GM19023 (cell line): Measurements from ENCODE around the gene FARSB.

Experiments
- ATAC-seq: cut with Tn5 transposase; IDR thresholded peaks from one replicate; pipeline ENCODE4 v1.9.1; 2021; ENCODE audit warnings: mild to moderate bottlenecking, moderate library complexity; ENCODE audit not compliant: unreplicated experiment

Gene FARSB

GRCh38 chr2:222668494-222669154 lies 12.7 kb upstream of the FARSB start:
- ATAC-seq: no peak

- no peak for ATAC-seq
Measured at GRCh38 chr2:222663479-222663878, 7.6 kb upstream of the FARSB start.

- ATAC-seq: peak; percentile 26
Measured at GRCh38 chr2:222656526-222657446, 894 bp upstream of the FARSB start.

GRCh38 chr2:222653280-222653679 lies 2.6 kb downstream of the FARSB start:
- no peak for ATAC-seq

GRCh38 chr2:222652491-222653255 lies 3.2 kb downstream of the FARSB start:
- ATAC-seq: no peak

GRCh38 chr2:222651718-222652418 lies 4.0 kb downstream of the FARSB start:
- ATAC-seq: no peak

- ATAC-seq: no peak
Measured at GRCh38 chr2:222649801-222650200, 6.1 kb downstream of the FARSB start.

GRCh38 chr2:222646008-222646407 lies 9.9 kb downstream of the FARSB start:
- no peak for ATAC-seq

GRCh38 chr2:222643134-222643533 lies 12.8 kb downstream of the FARSB start:
- no peak for ATAC-seq

- no peak for ATAC-seq
Measured at GRCh38 chr2:222641336-222641735, 14.6 kb downstream of the FARSB start.

- ATAC-seq: no peak
Measured at GRCh38 chr2:222637067-222637466, 18.8 kb downstream of the FARSB start.

- ATAC-seq: no peak
Measured at GRCh38 chr2:222635295-222635694, 20.6 kb downstream of the FARSB start.

GRCh38 chr2:222627764-222628163 lies 28.1 kb downstream of the FARSB start:
- no peak for ATAC-seq

- no peak for ATAC-seq
Measured at GRCh38 chr2:222623756-222624309, 32.1 kb downstream of the FARSB start.

GRCh38 chr2:222622910-222623309 lies 33.0 kb downstream of the FARSB start:
- no peak for ATAC-seq

- no peak for ATAC-seq
Measured at GRCh38 chr2:222621893-222622292, 34.0 kb downstream of the FARSB start.

- no peak for ATAC-seq
Measured at GRCh38 chr2:222615320-222615719, 40.6 kb downstream of the FARSB start.

- no peak for ATAC-seq
Measured at GRCh38 chr2:222613715-222614331, 42.1 kb downstream of the FARSB start.

GRCh38 chr2:222611684-222612083 lies 44.2 kb downstream of the FARSB start:
- no peak for ATAC-seq

GRCh38 chr2:222610746-222611145 lies 45.1 kb downstream of the FARSB start:
- ATAC-seq: no peak
